Peyer's patch (tissue), 4 donors: Measurements from ENCODE around the gene PPM1L.

ENCODE experiments used
- POLR2A ChIP-seq, 2 donors: fragments of 450-650 bp; IDR thresholded peaks; one replicate each; pipeline ENCODE4 v1.5.1; 2017; ENCODE audit warnings: antibody characterized with exemption in 2 of 2, mild to moderate bottlenecking in 2 of 2, moderate library complexity in 2 of 2
- TF ChIP-seq, protein P1 (sequence below), 6 experiments: fragments of 450-650 bp in 4 of 6; fragments of 200-600 bp in 2 of 6; sonication (generic) in 1 of 6; IDR thresholded peaks; one replicate each; pipeline ENCODE4 v1.5.1; 2017 to 2019; ENCODE audit warnings: antibody characterized with exemption in 6 of 6, mild to moderate bottlenecking in 3 of 6, moderate library complexity in 1 of 6

- TF ChIP-seq, protein P1, sequence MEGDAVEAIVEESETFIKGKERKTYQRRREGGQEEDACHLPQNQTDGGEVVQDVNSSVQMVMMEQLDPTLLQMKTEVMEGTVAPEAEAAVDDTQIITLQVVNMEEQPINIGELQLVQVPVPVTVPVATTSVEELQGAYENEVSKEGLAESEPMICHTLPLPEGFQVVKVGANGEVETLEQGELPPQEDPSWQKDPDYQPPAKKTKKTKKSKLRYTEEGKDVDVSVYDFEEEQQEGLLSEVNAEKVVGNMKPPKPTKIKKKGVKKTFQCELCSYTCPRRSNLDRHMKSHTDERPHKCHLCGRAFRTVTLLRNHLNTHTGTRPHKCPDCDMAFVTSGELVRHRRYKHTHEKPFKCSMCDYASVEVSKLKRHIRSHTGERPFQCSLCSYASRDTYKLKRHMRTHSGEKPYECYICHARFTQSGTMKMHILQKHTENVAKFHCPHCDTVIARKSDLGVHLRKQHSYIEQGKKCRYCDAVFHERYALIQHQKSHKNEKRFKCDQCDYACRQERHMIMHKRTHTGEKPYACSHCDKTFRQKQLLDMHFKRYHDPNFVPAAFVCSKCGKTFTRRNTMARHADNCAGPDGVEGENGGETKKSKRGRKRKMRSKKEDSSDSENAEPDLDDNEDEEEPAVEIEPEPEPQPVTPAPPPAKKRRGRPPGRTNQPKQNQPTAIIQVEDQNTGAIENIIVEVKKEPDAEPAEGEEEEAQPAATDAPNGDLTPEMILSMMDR (IDR thresholded peaks at IDR 0.05): no peak
- no peak for TF ChIP-seq POLR2A (IDR thresholded peaks at IDR 0.05)
Measured at GRCh38 chr3:161070252-161070930, 314.4 kb downstream of the PPM1L start.
